CD4-positive, alpha-beta T cell (primary cell): ENCODE data around the gene PSMA7. TPM values are rescaled to one million over a fixed set of nuclear protein-coding genes. Genes with fewer than 3 reads are reported as not detected.

Experiments used
- ATAC-seq: fragments of 200-7000 bp; cut with Tn5 transposase; one replicate; pipeline ENCODE4 v1.10.0; 2022; ENCODE audit warnings: mild to moderate bottlenecking; ENCODE audit not compliant: poor library complexity
- CTCF ChIA-PET: fragments of 350-600 bp; sonication (Branson Sonifier 250); formaldehyde crosslinking; loops from one replicate; lab custom pipeline; 2021; ENCODE audit warnings: antibody characterized with exemption, inconsistent platforms; lab: Charles Lee
- POLR2A ChIA-PET: fragments of 350-600 bp; sonication (Branson Sonifier 250); formaldehyde crosslinking; loops from one replicate; lab custom pipeline; 2021; ENCODE audit warnings: antibody characterized with exemption, inconsistent platforms; lab: Charles Lee
- DNase-seq, 14 experiments: peaks; one replicate each; pipeline ENCODE4 v3.0.0-alpha.2; 2013 to 2020; ENCODE audit warnings: mixed read lengths in 2 of 14
- H3K27ac ChIP-seq, 2 donors: one replicate each; pipeline versions ENCODE4 v1.5.1 to v1.7.0; 2013; ENCODE audit warnings: low read length in 2 of 2, low read depth in 1 of 2, mild to moderate bottlenecking in 1 of 2
- H3K27me3 ChIP-seq, 2 experiments: 1 replicate in 1 of 2; 2 replicates in 1 of 2; pipeline versions ENCODE4 v1.6.1 to v1.7.0; 2013; ENCODE audit warnings: low read length in 2 of 2, control low read depth in 1 of 2, mild to moderate bottlenecking in 1 of 2, moderate library complexity in 1 of 2; ENCODE audit not compliant: insufficient read depth in 2 of 2, control insufficient read depth in 1 of 2
- H3K36me3 ChIP-seq: one replicate; pipeline ENCODE4 v1.6.1; 2013; ENCODE audit warnings: low read length, control low read depth; ENCODE audit not compliant: insufficient read depth
- H3K4me1 ChIP-seq: one replicate; pipeline ENCODE4 v1.6.1; 2013; ENCODE audit warnings: low read length, control low read depth; ENCODE audit not compliant: insufficient read depth
- H3K4me3 ChIP-seq: one replicate; pipeline ENCODE4 v1.5.1; 2013; ENCODE audit warnings: mild to moderate bottlenecking, low read length, moderate library complexity
- H3K9me3 ChIP-seq, 2 experiments: 1 replicate in 1 of 2; 2 replicates in 1 of 2; pipeline versions ENCODE4 v1.6.1 to v1.7.0; 2013; ENCODE audit warnings: low read length in 2 of 2, mild to moderate bottlenecking in 2 of 2, control low read depth in 1 of 2, moderate library complexity in 1 of 2; ENCODE audit not compliant: control insufficient read depth in 1 of 2, insufficient read depth in 1 of 2
- H3K27ac Mint-ChIP-seq: one replicate; pipeline ENCODE4 v1.8.0; 2020; ENCODE audit warnings: mixed read lengths
- H3K27me3 Mint-ChIP-seq: one replicate; pipeline ENCODE4 v1.8.0; 2021; ENCODE audit warnings: mixed read lengths
- H3K36me3 Mint-ChIP-seq: one replicate; pipeline ENCODE4 v1.8.0; 2021; ENCODE audit warnings: low read depth, mixed read lengths
- H3K4me1 Mint-ChIP-seq: one replicate; pipeline ENCODE4 v1.8.0; 2021; ENCODE audit warnings: low read depth, mixed read lengths
- H3K4me3 Mint-ChIP-seq: one replicate; pipeline ENCODE4 v1.8.0; 2020; ENCODE audit warnings: mild to moderate bottlenecking, mixed read lengths
- H3K9me3 Mint-ChIP-seq: one replicate; pipeline ENCODE4 v1.8.0; 2020; ENCODE audit warnings: mixed read lengths
- intact Hi-C, 2 experiments: fragments of 100-400 bp; cut with DNase I in 1 of 2; cut with micrococcal nuclease in 1 of 2; formaldehyde crosslinking; loops; one replicate each; pipeline versions ENCODE4 v1.15.1 to v1.9.0; 2023 to 2025; cut with DNase I, micrococcal nuclease
- total RNA-seq, 174 experiments: library from RNA in 2 of 174; stranded (reverse) in 2 of 174; gene quantifications; one replicate each; pipeline ENCODE4 v1.2.3 and lab custom pipeline; 2021 to 2026
- TF ChIP-seq, protein P1 (sequence below): fragments of 200-600 bp; IDR thresholded peaks from one replicate; pipeline ENCODE4 v1.8.0; 2022; ENCODE audit warnings: antibody characterized with exemption, mild to moderate bottlenecking

The PSMA7 gene
- total RNA-seq, 2 experiments from 2014 or later = 150 to 158 TPM

DNA sequence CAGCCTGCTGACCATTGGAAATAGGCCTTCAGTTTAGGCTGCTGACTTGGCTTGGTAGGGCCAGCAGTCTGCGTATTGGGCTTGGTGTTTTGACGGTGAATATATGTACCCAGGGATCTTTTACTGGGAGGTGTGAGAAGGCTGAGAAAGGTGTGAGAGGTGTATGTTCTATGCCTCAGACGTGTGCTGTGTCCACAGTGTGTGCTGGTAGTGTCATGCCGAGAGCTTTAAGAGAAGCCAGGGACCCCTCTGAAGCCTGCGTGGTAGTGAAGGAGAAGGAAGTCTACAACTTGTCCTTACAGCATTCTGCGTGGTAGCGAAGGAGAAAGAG is 2.5 kb upstream of the PSMA7 start:
- DNase-seq = no peak
- Mint-ChIP-seq H3K27me3 (no peaks in the 10 kb centered on the region), H3K9me3 (no peaks in the 10 kb centered on the region), H3K4me3 (peak overlapping the region; percentile 87), H3K27ac (peak overlapping the region; percentile 86), H3K4me1 (peaks cover 47% of the 10 kb centered on the region), H3K36me3 (peaks cover 26% of the 10 kb centered on the region)
- peaks cover 47% of the 10 kb centered on the region for H3K4me1 ChIP-seq
- no peak overlapping the region for H3K27ac ChIP-seq
- no peaks in the 10 kb centered on the region for H3K27me3 ChIP-seq
- intact Hi-C loops = no loop called here
- ChIA-PET CTCF (no interaction called here), POLR2A (interaction anchor here (5.4 to 6.5 kb wide), 2 partner anchors 25 to 79 kb away, joined by 51 to 78 read pairs; partner anchors contain the start of genes LSM14B and TAF4)
- no peak overlapping the region for H3K4me3 ChIP-seq
- H3K36me3 ChIP-seq = peaks cover under 1% of the 10 kb centered on the region
- H3K9me3 ChIP-seq = no peaks in the 10 kb centered on the region
- no peak for ATAC-seq
- TF ChIP-seq, protein P1, sequence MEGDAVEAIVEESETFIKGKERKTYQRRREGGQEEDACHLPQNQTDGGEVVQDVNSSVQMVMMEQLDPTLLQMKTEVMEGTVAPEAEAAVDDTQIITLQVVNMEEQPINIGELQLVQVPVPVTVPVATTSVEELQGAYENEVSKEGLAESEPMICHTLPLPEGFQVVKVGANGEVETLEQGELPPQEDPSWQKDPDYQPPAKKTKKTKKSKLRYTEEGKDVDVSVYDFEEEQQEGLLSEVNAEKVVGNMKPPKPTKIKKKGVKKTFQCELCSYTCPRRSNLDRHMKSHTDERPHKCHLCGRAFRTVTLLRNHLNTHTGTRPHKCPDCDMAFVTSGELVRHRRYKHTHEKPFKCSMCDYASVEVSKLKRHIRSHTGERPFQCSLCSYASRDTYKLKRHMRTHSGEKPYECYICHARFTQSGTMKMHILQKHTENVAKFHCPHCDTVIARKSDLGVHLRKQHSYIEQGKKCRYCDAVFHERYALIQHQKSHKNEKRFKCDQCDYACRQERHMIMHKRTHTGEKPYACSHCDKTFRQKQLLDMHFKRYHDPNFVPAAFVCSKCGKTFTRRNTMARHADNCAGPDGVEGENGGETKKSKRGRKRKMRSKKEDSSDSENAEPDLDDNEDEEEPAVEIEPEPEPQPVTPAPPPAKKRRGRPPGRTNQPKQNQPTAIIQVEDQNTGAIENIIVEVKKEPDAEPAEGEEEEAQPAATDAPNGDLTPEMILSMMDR = no peak

DNA sequence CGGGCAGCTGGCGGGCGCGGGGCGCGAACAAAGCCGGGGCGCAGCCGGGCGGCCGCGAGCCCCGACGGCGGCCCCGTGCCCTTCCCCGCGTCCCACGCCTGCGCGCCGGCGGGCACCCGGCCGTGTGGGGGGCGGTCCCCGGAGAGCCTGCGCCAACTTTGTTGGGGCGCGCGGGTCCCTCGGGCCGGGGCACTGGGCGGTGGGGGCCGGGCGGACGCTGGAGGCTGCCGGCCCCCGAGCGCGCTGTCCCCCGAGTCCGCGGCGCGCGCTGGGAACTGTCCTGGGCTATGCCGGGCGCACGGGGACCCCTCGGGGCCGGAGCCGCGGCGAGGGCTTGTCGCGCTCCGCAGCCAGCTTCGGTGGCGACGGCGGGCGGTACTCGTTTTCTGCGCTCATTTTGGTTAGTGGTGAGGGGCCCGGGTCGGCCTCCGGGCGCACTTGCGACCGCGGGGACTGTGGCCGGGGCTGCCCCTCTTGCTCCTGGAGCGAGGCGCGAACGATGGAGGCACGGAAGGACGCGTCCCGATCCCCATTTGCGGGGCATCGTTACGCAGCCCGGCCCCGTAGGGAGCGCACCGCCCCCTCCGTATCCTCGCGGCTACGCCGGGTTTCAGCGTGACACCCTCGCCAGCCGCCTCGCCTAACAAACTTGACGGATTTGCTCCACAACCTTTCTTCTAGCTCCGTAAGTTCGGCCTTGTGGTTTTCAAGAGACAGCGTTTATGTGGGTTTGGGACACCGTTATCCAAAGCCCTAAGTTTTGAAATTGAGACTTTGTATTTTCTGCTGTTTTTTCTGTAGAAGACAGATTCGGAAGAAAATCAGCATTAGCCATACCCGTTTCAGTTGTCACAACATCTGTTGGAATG is 997 bp upstream of the PSMA7 start:
- Histone ChIP-seq H3K4me3 (peak overlapping the region; percentile 65), H3K27ac (peak overlapping the region in 1 of 2 donors; percentile 22), H3K27me3 (no peaks in the 10 kb centered on the region), H3K4me1 (peaks cover 49% of the 10 kb centered on the region), H3K9me3 (no peaks in the 10 kb centered on the region), H3K36me3 (peaks cover 16% of the 10 kb centered on the region)
- ATAC-seq (peak; percentile 28), DNase-seq (peak in 12 of 14 experiments; percentile 15 to 75 (median 52))
- peaks cover 41% of the 10 kb centered on the region for H3K36me3 Mint-ChIP-seq
- POLR2A ChIA-PET = interaction anchor here (0.6 to 6.5 kb wide), 7 partner anchors 11 to 133 kb away, joined by 3 to 78 read pairs (median 3); partner anchors contain the start of genes LSM14B and TAF4
- TF ChIP-seq, protein P1 = no peak
- H3K4me3 Mint-ChIP-seq = peak overlapping the region; percentile 87
- peaks cover 51% of the 10 kb centered on the region for H3K4me1 Mint-ChIP-seq
- intact Hi-C loops = loop anchor here (1.0 to 5.0 kb wide), 4 partner anchors 38 to 243 kb away; partner anchors contain the start of genes MTG2 (in 1 of the 2) and RPS21 (in 1 of the 2)
- H3K27me3 Mint-ChIP-seq = no peaks in the 10 kb centered on the region
- CTCF ChIA-PET = interaction anchor here (1.7 kb wide), 1 partner anchor 12 kb away, joined by 6 read pairs; no protein-coding TSS in a partner anchor
- H3K9me3 Mint-ChIP-seq = no peaks in the 10 kb centered on the region
- peak overlapping the region; percentile 86 for H3K27ac Mint-ChIP-seq

DNA sequence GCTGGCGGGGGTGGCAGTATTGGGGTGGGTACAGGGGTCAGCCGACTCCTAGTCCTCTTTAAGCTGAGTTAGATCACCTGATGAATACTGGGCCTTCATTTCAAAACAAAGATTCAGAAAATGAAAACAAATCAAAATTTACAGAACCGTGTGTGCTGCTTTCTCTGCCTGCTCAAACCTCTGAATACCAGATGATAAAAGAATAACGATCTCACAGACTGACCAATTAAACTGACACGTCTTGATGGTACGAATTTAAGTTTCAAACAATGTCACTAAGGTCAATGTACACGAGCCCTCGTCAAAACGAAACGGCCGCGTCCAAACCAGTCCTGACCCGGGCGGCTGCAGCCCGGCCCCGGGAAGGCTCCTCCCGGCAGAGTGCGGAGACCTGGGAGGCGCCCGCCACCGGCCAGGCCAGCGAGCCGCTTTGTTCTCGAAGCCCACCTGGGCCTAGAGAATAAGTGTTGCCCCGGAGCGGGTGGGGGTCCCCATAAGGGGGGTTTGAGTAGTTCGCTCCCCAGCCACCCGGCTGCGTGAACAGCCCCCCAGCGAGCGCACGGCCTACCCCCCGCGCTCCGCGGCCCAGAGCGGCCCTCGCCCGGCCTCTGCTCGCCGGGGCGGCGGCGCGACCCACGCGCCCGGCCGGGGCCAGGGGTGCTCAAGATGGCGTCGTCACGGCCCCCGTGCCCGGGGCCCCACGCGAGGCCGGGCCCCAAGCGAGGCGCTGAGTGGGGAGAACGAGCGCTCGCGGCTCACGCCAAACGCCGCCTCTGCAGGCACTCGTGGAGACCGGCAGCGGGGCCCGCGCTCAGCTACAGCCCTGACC is 728 bp downstream of the PSMA7 start:
- DNase-seq (peak in 1 of 14 experiments; percentile 42), ATAC-seq (peak; percentile 13)
- no peaks in the 10 kb centered on the region for H3K9me3 ChIP-seq
- POLR2A ChIA-PET = interaction anchor here (0.9 to 6.5 kb wide), 10 partner anchors 14 to 244 kb away, joined by 3 to 78 read pairs (median 4); partner anchors contain the start of genes LSM14B, MTG2, RPS21 and TAF4
- H3K4me3 ChIP-seq = peak overlapping the region; percentile 49
- Mint-ChIP-seq H3K36me3 (peaks cover 58% of the 10 kb centered on the region), H3K27me3 (no peaks in the 10 kb centered on the region), H3K9me3 (no peaks in the 10 kb centered on the region), H3K4me3 (peak overlapping the region; percentile 95), H3K4me1 (peaks cover 60% of the 10 kb centered on the region), H3K27ac (peak overlapping the region; percentile 96)
- peaks cover 53% of the 10 kb centered on the region for H3K4me1 ChIP-seq
- H3K27me3 ChIP-seq = no peaks in the 10 kb centered on the region
- intact Hi-C loops = loop anchor here (1.0 to 5.0 kb wide), 4 partner anchors 18 to 244 kb away; partner anchors contain the start of genes MTG2 (in 1 of the 2) and RPS21 (in 1 of the 2)
- CTCF ChIA-PET = interaction anchor here (1.0 to 1.8 kb wide), 4 partner anchors 19 to 132 kb away, joined by 3 to 8 read pairs (median 4); no protein-coding TSS in a partner anchor
- peaks cover 31% of the 10 kb centered on the region for H3K36me3 ChIP-seq
- TF ChIP-seq, protein P1 = no peak
- H3K27ac ChIP-seq = peak overlapping the region; percentile 9 to 50
